ENCODE measurements around the gene C1orf210. TPM values are rescaled to one million over a fixed set of nuclear protein-coding genes. Genes with fewer than 3 reads are reported as not detected.

Gene C1orf210
- total RNA-seq, 1 donor from 2014 or later, result 34.3 TPM

DNA sequence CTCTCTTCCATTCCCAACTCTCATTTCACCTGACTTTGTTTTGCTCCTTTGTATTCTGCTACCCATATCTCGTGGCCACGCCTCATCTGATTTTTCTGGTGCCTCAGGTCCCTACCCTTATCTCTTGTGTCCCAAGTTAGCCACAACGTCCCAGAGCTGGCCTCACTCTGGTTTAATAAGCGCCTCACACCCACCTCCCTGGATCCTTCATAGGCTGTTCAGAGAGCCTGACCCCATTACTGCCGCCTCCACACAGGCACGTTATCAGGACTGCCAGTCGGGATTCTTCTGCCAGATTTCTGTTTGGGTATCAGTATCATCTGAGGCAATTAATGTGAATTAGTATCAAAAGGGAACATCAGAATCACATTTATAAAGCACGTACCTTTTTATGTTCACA lies 50.3 kb downstream of the C1orf210 start:
- H3K27ac Mint-ChIP-seq, result no peak overlapping the region
- TF ChIP-seq, protein P1, sequence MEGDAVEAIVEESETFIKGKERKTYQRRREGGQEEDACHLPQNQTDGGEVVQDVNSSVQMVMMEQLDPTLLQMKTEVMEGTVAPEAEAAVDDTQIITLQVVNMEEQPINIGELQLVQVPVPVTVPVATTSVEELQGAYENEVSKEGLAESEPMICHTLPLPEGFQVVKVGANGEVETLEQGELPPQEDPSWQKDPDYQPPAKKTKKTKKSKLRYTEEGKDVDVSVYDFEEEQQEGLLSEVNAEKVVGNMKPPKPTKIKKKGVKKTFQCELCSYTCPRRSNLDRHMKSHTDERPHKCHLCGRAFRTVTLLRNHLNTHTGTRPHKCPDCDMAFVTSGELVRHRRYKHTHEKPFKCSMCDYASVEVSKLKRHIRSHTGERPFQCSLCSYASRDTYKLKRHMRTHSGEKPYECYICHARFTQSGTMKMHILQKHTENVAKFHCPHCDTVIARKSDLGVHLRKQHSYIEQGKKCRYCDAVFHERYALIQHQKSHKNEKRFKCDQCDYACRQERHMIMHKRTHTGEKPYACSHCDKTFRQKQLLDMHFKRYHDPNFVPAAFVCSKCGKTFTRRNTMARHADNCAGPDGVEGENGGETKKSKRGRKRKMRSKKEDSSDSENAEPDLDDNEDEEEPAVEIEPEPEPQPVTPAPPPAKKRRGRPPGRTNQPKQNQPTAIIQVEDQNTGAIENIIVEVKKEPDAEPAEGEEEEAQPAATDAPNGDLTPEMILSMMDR (IDR thresholded peaks at IDR 0.05; ENCODE audit: unreplicated experiment), result no peak
- H3K36me3 Mint-ChIP-seq (ENCODE audit: insufficient read depth), result no peaks in the 10 kb centered on the region
- H3K4me1 Mint-ChIP-seq (ENCODE audit: low read depth), result peaks cover 19% of the 10 kb centered on the region
- DNase-seq (ENCODE audit: low spot score, unreplicated experiment), result no peak
- no peaks in the 10 kb centered on the region for H3K9me3 Mint-ChIP-seq (ENCODE audit: low read depth)
- H3K27me3 Mint-ChIP-seq, result peaks cover 3% of the 10 kb centered on the region
- H3K4me3 Mint-ChIP-seq (ENCODE audit: low read depth), result no peak overlapping the region

DNA sequence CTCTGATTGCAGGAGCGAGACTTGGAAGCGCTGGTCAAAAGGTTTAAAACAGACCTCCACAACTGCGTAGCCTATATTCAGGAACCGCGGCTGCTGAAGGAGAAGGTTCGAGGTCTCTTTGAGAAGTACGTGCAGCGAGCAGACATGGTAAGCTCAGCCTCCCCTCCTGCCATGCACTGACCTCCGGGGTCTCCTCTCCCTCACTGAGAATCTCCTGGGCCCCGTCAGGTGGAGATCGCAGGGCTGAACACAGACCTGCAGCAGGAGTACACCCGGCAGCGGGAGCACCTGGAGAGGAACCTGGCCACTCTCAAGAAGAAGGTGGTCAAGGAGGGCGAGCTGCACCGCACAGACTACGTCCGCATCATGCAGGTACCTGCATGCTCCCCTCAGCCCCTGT lies 51.1 kb downstream of the C1orf210 start:
- DNase-seq (ENCODE audit: low spot score, unreplicated experiment), result no peak
- H3K27me3 Mint-ChIP-seq, result peaks cover 3% of the 10 kb centered on the region

DNA sequence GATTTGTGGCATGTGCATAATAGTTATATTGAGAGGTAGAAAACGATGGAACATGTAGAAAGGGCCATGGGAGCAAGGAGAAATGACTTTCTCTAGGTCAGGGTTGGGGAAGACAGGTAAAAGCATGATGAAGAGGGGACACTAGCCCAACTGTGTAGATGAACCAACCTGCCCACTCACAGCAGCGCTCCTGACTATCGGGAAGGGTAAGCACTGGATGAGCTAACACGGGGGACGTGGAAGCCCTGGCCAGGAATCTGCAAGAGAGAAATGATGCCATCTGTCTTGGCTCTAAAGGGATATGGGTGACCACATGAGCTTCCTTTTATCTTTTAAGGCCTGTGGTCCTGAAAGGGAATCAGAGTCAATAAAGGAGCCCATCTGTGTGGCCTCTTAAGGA lies 51.8 kb downstream of the C1orf210 start:
- Mint-ChIP-seq H3K9me3 (ENCODE audit: low read depth) (no peaks in the 10 kb centered on the region), H3K4me3 (ENCODE audit: low read depth) (no peak overlapping the region), H3K36me3 (ENCODE audit: insufficient read depth) (no peaks in the 10 kb centered on the region), H3K27me3 (peaks cover 3% of the 10 kb centered on the region), H3K27ac (no peak overlapping the region), H3K4me1 (ENCODE audit: low read depth) (peaks cover 20% of the 10 kb centered on the region)
- TF ChIP-seq, protein P1 (IDR thresholded peaks at IDR 0.05; ENCODE audit: unreplicated experiment), result no peak
- DNase-seq (ENCODE audit: low spot score, unreplicated experiment), result no peak

More for the DNA sequence above, 51.1 kb downstream of the C1orf210 start:
- TF ChIP-seq, protein P1 (IDR thresholded peaks at IDR 0.05; ENCODE audit: unreplicated experiment), result no peak
- no peaks in the 10 kb centered on the region for H3K9me3 Mint-ChIP-seq (ENCODE audit: low read depth)
- H3K4me1 Mint-ChIP-seq (ENCODE audit: low read depth), result peaks cover 20% of the 10 kb centered on the region
- H3K27ac Mint-ChIP-seq, result no peak overlapping the region
- H3K36me3 Mint-ChIP-seq (ENCODE audit: insufficient read depth), result no peaks in the 10 kb centered on the region
- H3K4me3 Mint-ChIP-seq (ENCODE audit: low read depth), result no peak overlapping the region

DNA sequence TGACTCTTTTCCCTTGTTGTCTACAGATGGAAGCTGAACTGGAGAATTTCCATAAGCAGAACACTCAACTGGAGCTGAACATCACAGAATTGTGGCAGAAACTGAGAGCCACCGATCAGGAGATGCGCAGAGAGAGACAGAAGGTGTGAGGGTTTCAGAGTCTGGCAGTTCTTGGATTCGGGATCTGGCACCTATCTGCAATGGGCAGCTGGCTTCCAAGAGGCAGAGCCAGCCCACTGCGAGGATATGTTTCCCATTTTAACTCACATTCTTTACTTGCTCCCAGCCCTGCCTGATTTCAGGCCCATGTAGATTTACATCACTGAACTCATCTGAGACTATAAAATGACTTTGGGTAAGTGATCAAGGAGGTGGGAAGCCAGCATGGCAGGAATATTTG lies 52.9 kb downstream of the C1orf210 start:
- Mint-ChIP-seq H3K9me3 (ENCODE audit: low read depth) (no peaks in the 10 kb centered on the region), H3K4me3 (ENCODE audit: low read depth) (no peak overlapping the region), H3K27me3 (peaks cover 3% of the 10 kb centered on the region), H3K4me1 (ENCODE audit: low read depth) (peaks cover 27% of the 10 kb centered on the region), H3K36me3 (ENCODE audit: insufficient read depth) (no peaks in the 10 kb centered on the region), H3K27ac (no peak overlapping the region)
- TF ChIP-seq, protein P1 (IDR thresholded peaks at IDR 0.05; ENCODE audit: unreplicated experiment), result no peak
- DNase-seq (ENCODE audit: low spot score, unreplicated experiment), result no peak

DNA sequence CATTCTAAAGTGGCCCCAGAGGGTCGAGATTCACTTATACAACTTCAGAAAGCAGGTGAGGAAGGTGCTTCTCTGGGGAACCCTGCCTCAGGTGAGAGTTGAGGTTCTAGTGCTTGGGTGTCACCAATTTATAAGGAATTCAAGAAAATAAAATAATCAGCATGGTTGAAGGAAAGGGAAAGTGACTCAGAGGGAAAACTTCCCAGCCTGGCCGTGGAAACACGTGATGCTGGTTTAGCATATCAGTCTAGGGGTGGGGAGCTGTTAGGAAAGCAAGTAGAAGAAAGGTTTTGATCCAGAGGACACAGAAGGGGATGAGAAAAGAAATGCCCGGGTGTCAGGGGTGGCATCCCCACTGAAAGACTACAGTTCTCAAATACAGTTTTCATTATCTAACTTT lies 53.3 kb downstream of the C1orf210 start:
- H3K27me3 Mint-ChIP-seq, result peaks cover 3% of the 10 kb centered on the region
- no peak for DNase-seq (ENCODE audit: low spot score, unreplicated experiment)

More for the DNA sequence above, 53.3 kb downstream of the C1orf210 start:
- H3K36me3 Mint-ChIP-seq (ENCODE audit: insufficient read depth), result no peaks in the 10 kb centered on the region
- H3K27ac Mint-ChIP-seq, result no peak overlapping the region
- no peaks in the 10 kb centered on the region for H3K9me3 Mint-ChIP-seq (ENCODE audit: low read depth)
- TF ChIP-seq, protein P1 (IDR thresholded peaks at IDR 0.05; ENCODE audit: unreplicated experiment), result no peak
- H3K4me1 Mint-ChIP-seq (ENCODE audit: low read depth), result peaks cover 29% of the 10 kb centered on the region
- H3K4me3 Mint-ChIP-seq (ENCODE audit: low read depth), result no peak overlapping the region

Other genes starting within 250 kb of the C1orf210 start
- 48.8 and 51.7 TPM in 2 replicates for gene EBNA1BP2, start 113.3 kb downstream of the C1orf210 start, total RNA-seq
- 2.2 and 2.3 TPM in 2 replicates for gene CFAP57, start 113.3 kb downstream of the C1orf210 start, total RNA-seq
- gene TMEM125, start 15.6 kb downstream of the C1orf210 start, total RNA-seq, result 38.7 and 41.1 TPM in 2 replicates
- 0.53 and 1.2 TPM in 2 replicates for gene TIE1, start 15.4 kb upstream of the C1orf210 start, total RNA-seq
- gene MPL, start 52.2 kb upstream of the C1orf210 start, total RNA-seq, result 0.31 TPM in 1 of 2 replicates, not detected in the other
- 49.4 and 50.9 TPM in 2 replicates for gene CDC20, start 73.4 kb upstream of the C1orf210 start, total RNA-seq
- gene ELOVL1, start 82.4 kb upstream of the C1orf210 start, total RNA-seq, result 46.0 and 50.8 TPM in 2 replicates
- 30.2 and 30.4 TPM in 2 replicates for gene MED8, start 104.2 kb upstream of the C1orf210 start, total RNA-seq
- 75.4 and 75.7 TPM in 2 replicates for gene SZT2, start 104.3 kb upstream of the C1orf210 start, total RNA-seq
- 52.4 and 58.7 TPM in 2 replicates for gene HYI, start 168.3 kb upstream of the C1orf210 start, total RNA-seq
- 482 and 520 TPM in 2 replicates for gene PTPRF, start 245.3 kb upstream of the C1orf210 start, total RNA-seq